ENCODE results near the gene ACSBG1. TPM values are rescaled to one million over a fixed set of nuclear protein-coding genes. Genes with fewer than 3 reads are reported as not detected.

Gene ACSBG1
- total RNA-seq, 1 donor from 2014 or later = not detected

GRCh38 chr15:78149805-78150751 is 84.3 kb downstream of the ACSBG1 start:
- H3K27me3 ChIP-seq (ENCODE audit: control insufficient read depth, insufficient read depth, low read length) = no peaks in the 10 kb centered on the region
- no peak for TF ChIP-seq CTCF (IDR thresholded peaks at IDR 0.05; ENCODE audit: insufficient read depth, low read length, poor library complexity, severe bottlenecking)
- no peak for DNase-seq (ENCODE audit: low read depth)

GRCh38 chr15:78149068-78149804 is 85.1 kb downstream of the ACSBG1 start, which contains the start of gene IDH3A:
Gene IDH3A, plus strand, starts transcription at chr15:78149362. Its CDS starts 42 bp downstream, at chr15:78149404.
- no peaks in the 10 kb centered on the region for H3K36me3 ChIP-seq (ENCODE audit: control insufficient read depth, insufficient read depth, low read length)
- H3K4me3 ChIP-seq (ENCODE audit: low read depth, low read length) = peak within 1 kb of the TSS; percentile 60
- no peaks in the 10 kb centered on the region for H3K27me3 ChIP-seq (ENCODE audit: control insufficient read depth, insufficient read depth, low read length)
- peak; percentile 65 for DNase-seq (ENCODE audit: low read depth)
- TF ChIP-seq CTCF (IDR thresholded peaks at IDR 0.05; ENCODE audit: insufficient read depth, low read length, poor library complexity, severe bottlenecking) = no peak

More at GRCh38 chr15:78149805-78150751, 84.3 kb downstream of the ACSBG1 start:
- no peaks in the 10 kb centered on the region for H3K36me3 ChIP-seq (ENCODE audit: control insufficient read depth, insufficient read depth, low read length)
- peak overlapping the region; percentile 60 for H3K4me3 ChIP-seq (ENCODE audit: low read depth, low read length)

GRCh38 chr15:78148392-78149067 is 85.8 kb downstream of the ACSBG1 start:
- Histone ChIP-seq H3K36me3 (ENCODE audit: control insufficient read depth, insufficient read depth, low read length) (no peaks in the 10 kb centered on the region), H3K4me3 (ENCODE audit: low read depth, low read length) (peak overlapping the region; percentile 60), H3K27me3 (ENCODE audit: control insufficient read depth, insufficient read depth, low read length) (no peaks in the 10 kb centered on the region)
- no peak for DNase-seq (ENCODE audit: low read depth)
- no peak for TF ChIP-seq CTCF (IDR thresholded peaks at IDR 0.05; ENCODE audit: insufficient read depth, low read length, poor library complexity, severe bottlenecking)

- H3K36me3 ChIP-seq (ENCODE audit: control insufficient read depth, insufficient read depth, low read length) = no peaks in the 10 kb centered on the region
- DNase-seq (ENCODE audit: low read depth) = no peak
- no peak for TF ChIP-seq CTCF (IDR thresholded peaks at IDR 0.05; ENCODE audit: insufficient read depth, low read length, poor library complexity, severe bottlenecking)
- H3K4me3 ChIP-seq (ENCODE audit: low read depth, low read length) = no peak overlapping the region
- no peaks in the 10 kb centered on the region for H3K27me3 ChIP-seq (ENCODE audit: control insufficient read depth, insufficient read depth, low read length)
These were observed 86.8 kb downstream of the ACSBG1 start for GRCh38 chr15:78147566-78147965.

- H3K36me3 ChIP-seq (ENCODE audit: control insufficient read depth, insufficient read depth, low read length) = no peaks in the 10 kb centered on the region
- DNase-seq (ENCODE audit: low read depth) = no peak
- no peak for TF ChIP-seq CTCF (IDR thresholded peaks at IDR 0.05; ENCODE audit: insufficient read depth, low read length, poor library complexity, severe bottlenecking)
These were observed 87.8 kb downstream of the ACSBG1 start for GRCh38 chr15:78146425-78147154.

More at GRCh38 chr15:78146425-78147154, 87.8 kb downstream of the ACSBG1 start:
- Histone ChIP-seq H3K4me3 (ENCODE audit: low read depth, low read length) (no peak overlapping the region), H3K27me3 (ENCODE audit: control insufficient read depth, insufficient read depth, low read length) (no peaks in the 10 kb centered on the region)

All from kidney epithelial cell (primary cell).